K562 treated with DMSO at 1 percent for 4 hours (cell line): ENCODE data around the gene SEZ6L. TPM values are rescaled to one million over a fixed set of nuclear protein-coding genes. Genes with fewer than 3 reads are reported as not detected.

Source experiments
- total RNA-seq: library from RNA; unstranded; fragments of 300-600 nt; gene quantifications from 2 replicates; pipeline ENCODE4 v1.2.3, GENCODE V29; 2022; ENCODE audit not compliant: insufficient read depth

Gene SEZ6L
- total RNA-seq: not detected in 2 replicates

GRCh38 chr22:26169315-26170111, at the start of gene SEZ6L:
Gene SEZ6L, plus strand, starts transcription at chr22:26169462. Its CDS starts 208 bp downstream, at chr22:26169670.

GRCh38 chr22:26428515-26429457, 259.5 kb downstream of the SEZ6L start, which contains the start of gene ASPHD2:
Gene ASPHD2, plus strand, starts transcription at chr22:26429260. Its CDS starts 4,356 bp downstream, at chr22:26433616.

